ENCODE results near the gene PARD3B. TPM values are rescaled to one million over a fixed set of nuclear protein-coding genes. Genes with fewer than 3 reads are reported as not detected.

PARD3B gene
- total and polyA plus RNA-seq, 2 of the 4 experiments (the other 2 are of a cell fraction): 3.3 to 15.6 TPM

- WGBS, 2 experiments (ENCODE audit: extremely low coverage in 2 of 2, insufficient read length in 1 of 2): no CpG with 5 or more reads among the region's 1 CpG
- H2BK20ac ChIP-seq (ENCODE audit: low read depth, low read length): no peak overlapping the region
- H2AK9ac ChIP-seq (replicated peaks; ENCODE audit: low read depth, low read length, poor library complexity): no peak overlapping the region
- peaks cover 1% of the 10 kb centered on the region for H3K4me1 ChIP-seq (ENCODE audit: control insufficient read depth, insufficient read depth, low read length)
- H2BK5ac ChIP-seq (ENCODE audit: low read depth, low read length, poor library complexity, severe bottlenecking): no peak overlapping the region
- H4K5ac ChIP-seq (ENCODE audit: low read depth, low read length): no peak overlapping the region
- no peaks in the 10 kb centered on the region for H3K79me1 ChIP-seq (ENCODE audit: low read depth in 1 of 2, low read length in 2 of 2)
- intact Hi-C loops (cut with micrococcal nuclease): no loop called here
- H3K4ac ChIP-seq (ENCODE audit: low read depth, low read length): no peak overlapping the region
- ChIA-PET POLR2A (ENCODE audit: unreplicated experiment) (no interaction called here), CTCF (no interaction called here)
- no peak overlapping the region for H3K4me2 ChIP-seq (ENCODE audit: low read depth, low read length)
- no peak overlapping the region for H3K27ac ChIP-seq (ENCODE audit: insufficient read depth, low read length)
- H4K20me1 ChIP-seq (ENCODE audit: insufficient read depth, low read length): no peaks in the 10 kb centered on the region
- no peaks in the 10 kb centered on the region for H3K27me3 ChIP-seq (ENCODE audit: control insufficient read depth, insufficient read depth, low read length)
- no peak overlapping the region for H4K91ac ChIP-seq (ENCODE audit: insufficient read depth, low read depth, low read length)
- H3K9me3 ChIP-seq (ENCODE audit: control insufficient read depth, insufficient read depth, low read length): no peaks in the 10 kb centered on the region
- H4K8ac ChIP-seq (ENCODE audit: low read depth in 2 of 2, low read length in 2 of 2): no peak overlapping the region
- H3K56ac ChIP-seq (ENCODE audit: extremely low read depth, insufficient read depth, low read length): no peak overlapping the region
- in situ Hi-C loops (cut with MboI; ENCODE audit: low sequenced_read_pairs): loop anchor here (25.0 kb wide), 1 partner anchor 97 kb away; no protein-coding TSS in a partner anchor
- H2AFZ ChIP-seq (replicated peaks; ENCODE audit: low read length, poor library complexity): no peak overlapping the region
- peak; percentile 34 for DNase-seq
- no peak overlapping the region for H3K9ac ChIP-seq (ENCODE audit: low read depth, low read length)
- H3K23ac ChIP-seq (ENCODE audit: low read depth, low read length): no peak overlapping the region
- no peak overlapping the region for H2BK120ac ChIP-seq (ENCODE audit: low read depth, low read length)
- H3K4me3 ChIP-seq (ENCODE audit: insufficient read depth, low read depth, low read length): no peak overlapping the region
- H2AK5ac ChIP-seq (ENCODE audit: low read depth, low read length): no peak overlapping the region
- no peak overlapping the region for H3K14ac ChIP-seq (replicated peaks; ENCODE audit: low read depth, low read length)
- no TSS peak for BruUV-seq (replicated peaks)
- ATAC-seq (ENCODE audit: low read depth): no peak
- H3K36me3 ChIP-seq (ENCODE audit: control insufficient read depth, insufficient read depth, low read length): no peaks in the 10 kb centered on the region
- no peaks in the 10 kb centered on the region for H3K9me1 ChIP-seq (ENCODE audit: insufficient read depth, low read length)
- TF ChIP-seq NFE2L2 (IDR thresholded peaks at IDR 0.05; ENCODE audit: low read depth, low read length): no peak
- dilution Hi-C loops (cut with HindIII; ENCODE audit: low sequenced_read_pairs, unreplicated experiment): no loop called here
- H2BK15ac ChIP-seq (ENCODE audit: low read depth, low read length): no peak overlapping the region
- H3K18ac ChIP-seq (ENCODE audit: low read depth, low read length): no peak overlapping the region
These were observed 1088.7 kb downstream of the PARD3B start for GRCh38 chr2:205633994-205634393.
